ENCODE data around the gene DAP3.
"Not testable (repeated sequence)": the region's sequence is repeated elsewhere in the genome, so short reads cannot be mapped to it uniquely, and the experiment has no call there.

Gene DAP3

GRCh38 chr1:155661239-155661638 lies 27.7 kb upstream of the DAP3 start:
- ATAC-seq (ENCODE audit: low read depth); DNase-seq (ENCODE audit: low spot score in 2 of 2); H3K4me3 Mint-ChIP-seq; H3K4me1 Mint-ChIP-seq; H3K27me3 Mint-ChIP-seq; H3K27ac Mint-ChIP-seq; H3K9me3 Mint-ChIP-seq: not testable (repeated sequence)
- peaks cover 38% of the 10 kb centered on the region for H3K36me3 Mint-ChIP-seq

GRCh38 chr1:155669233-155670162 lies 19.4 kb upstream of the DAP3 start:
- Mint-ChIP-seq H3K36me3 (peaks cover 32% of the 10 kb centered on the region), H3K9me3 (no peaks in the 10 kb centered on the region), H3K27me3 (no peaks in the 10 kb centered on the region), H3K27ac (no peak overlapping the region), H3K4me1 (no peaks in the 10 kb centered on the region), H3K4me3 (no peak overlapping the region)
- DNase-seq (ENCODE audit: low spot score in 2 of 2) (no peak), ATAC-seq (ENCODE audit: low read depth) (no peak)

GRCh38 chr1:155671750-155672149 lies 17.1 kb upstream of the DAP3 start:
- peaks cover 40% of the 10 kb centered on the region for H3K36me3 Mint-ChIP-seq
- no peaks in the 10 kb centered on the region for H3K9me3 Mint-ChIP-seq
- H3K27ac Mint-ChIP-seq, result no peak overlapping the region
- DNase-seq (ENCODE audit: low spot score in 2 of 2) (no peak), ATAC-seq (ENCODE audit: low read depth) (no peak)
- H3K4me3 Mint-ChIP-seq, result no peak overlapping the region
- H3K27me3 Mint-ChIP-seq, result no peaks in the 10 kb centered on the region
- no peaks in the 10 kb centered on the region for H3K4me1 Mint-ChIP-seq

- ATAC-seq (ENCODE audit: low read depth), result no peak
- no peak overlapping the region for H3K27ac Mint-ChIP-seq
- DNase-seq (ENCODE audit: low spot score in 2 of 2), result no peak
- H3K4me1 Mint-ChIP-seq, result no peaks in the 10 kb centered on the region
- H3K9me3 Mint-ChIP-seq, result no peaks in the 10 kb centered on the region
- H3K4me3 Mint-ChIP-seq, result no peak overlapping the region
- H3K36me3 Mint-ChIP-seq, result peaks cover 43% of the 10 kb centered on the region
- H3K27me3 Mint-ChIP-seq, result no peaks in the 10 kb centered on the region
Measured at GRCh38 chr1:155673003-155673402, 15.9 kb upstream of the DAP3 start.

- Mint-ChIP-seq H3K4me3 (no peak overlapping the region), H3K9me3 (no peaks in the 10 kb centered on the region), H3K4me1 (no peaks in the 10 kb centered on the region), H3K36me3 (peaks cover 30% of the 10 kb centered on the region), H3K27me3 (no peaks in the 10 kb centered on the region), H3K27ac (no peak overlapping the region)
- no peak for ATAC-seq (ENCODE audit: low read depth)
- no peak for DNase-seq (ENCODE audit: low spot score in 2 of 2)
Measured at GRCh38 chr1:155678027-155678426, 10.9 kb upstream of the DAP3 start.

GRCh38 chr1:155678992-155679391 lies 9.9 kb upstream of the DAP3 start:
- H3K9me3 Mint-ChIP-seq; DNase-seq (ENCODE audit: low spot score in 2 of 2); ATAC-seq (ENCODE audit: low read depth); H3K4me1 Mint-ChIP-seq; H3K27me3 Mint-ChIP-seq; H3K27ac Mint-ChIP-seq; H3K4me3 Mint-ChIP-seq: not testable (repeated sequence)
- H3K36me3 Mint-ChIP-seq, result peaks cover 27% of the 10 kb centered on the region

- no peaks in the 10 kb centered on the region for H3K9me3 Mint-ChIP-seq
- no peaks in the 10 kb centered on the region for H3K27me3 Mint-ChIP-seq
- peaks cover 12% of the 10 kb centered on the region for H3K4me1 Mint-ChIP-seq
- peaks cover 24% of the 10 kb centered on the region for H3K36me3 Mint-ChIP-seq
- DNase-seq (ENCODE audit: low spot score in 2 of 2) (no peak), ATAC-seq (ENCODE audit: low read depth) (no peak)
- H3K27ac Mint-ChIP-seq, result no peak overlapping the region
- H3K4me3 Mint-ChIP-seq, result no peak overlapping the region
Measured at GRCh38 chr1:155680531-155680930, 8.4 kb upstream of the DAP3 start.

GRCh38 chr1:155681776-155682175 lies 7.1 kb upstream of the DAP3 start:
- H3K27ac Mint-ChIP-seq, result peak overlapping the region; percentile 17
- H3K9me3 Mint-ChIP-seq, result no peaks in the 10 kb centered on the region
- ATAC-seq (ENCODE audit: low read depth), result no peak
- H3K27me3 Mint-ChIP-seq, result no peaks in the 10 kb centered on the region
- no peak overlapping the region for H3K4me3 Mint-ChIP-seq
- H3K36me3 Mint-ChIP-seq, result peaks cover 15% of the 10 kb centered on the region
- H3K4me1 Mint-ChIP-seq, result peaks cover 20% of the 10 kb centered on the region
- DNase-seq (ENCODE audit: low spot score in 2 of 2), result no peak

GRCh38 chr1:155687705-155688323 lies 1.1 kb upstream of the DAP3 start:
- Mint-ChIP-seq H3K27ac (peak overlapping the region; percentile 94), H3K36me3 (peaks cover 19% of the 10 kb centered on the region), H3K4me3 (peak overlapping the region; percentile 96), H3K4me1 (peaks cover 41% of the 10 kb centered on the region)
- H3K27me3 Mint-ChIP-seq, H3K9me3 Mint-ChIP-seq: not testable (repeated sequence)
- peak in 1 of 2 donors; percentile 33 for DNase-seq (ENCODE audit: low spot score in 2 of 2)
- peak; percentile 12 for ATAC-seq (ENCODE audit: low read depth)

GRCh38 chr1:155688324-155689080 lies 389 bp upstream of the DAP3 start, which contains the start of gene YY1AP1:
Gene YY1AP1, minus strand, starts transcription at chr1:155688774. Its CDS starts 8,338 bp downstream, at chr1:155680436.
- H3K36me3 Mint-ChIP-seq, result peaks cover 20% of the 10 kb centered on the region

GRCh38 chr1:155691992-155692528 lies 3.2 kb downstream of the DAP3 start:
- Mint-ChIP-seq H3K4me1 (peaks cover 33% of the 10 kb centered on the region), H3K4me3 (no peak overlapping the region), H3K27me3 (no peaks in the 10 kb centered on the region), H3K36me3 (peaks cover 17% of the 10 kb centered on the region), H3K9me3 (no peaks in the 10 kb centered on the region), H3K27ac (no peak overlapping the region)
- DNase-seq (ENCODE audit: low spot score in 2 of 2) (no peak), ATAC-seq (ENCODE audit: low read depth) (no peak)

More at GRCh38 chr1:155688324-155689080, 389 bp upstream of the DAP3 start, which contains the start of gene YY1AP1:
- peak; percentile 84 for ATAC-seq (ENCODE audit: low read depth)
- peak within 1 kb of the TSS; percentile 96 for H3K4me3 Mint-ChIP-seq
- H3K27ac Mint-ChIP-seq, result peak within 1 kb of the TSS; percentile 94
- H3K4me1 Mint-ChIP-seq, result peaks cover 37% of the 10 kb centered on the region
- H3K9me3 Mint-ChIP-seq, result no peaks in the 10 kb centered on the region
- no peaks in the 10 kb centered on the region for H3K27me3 Mint-ChIP-seq
- peak; percentile 85 to 97 for DNase-seq (ENCODE audit: low spot score in 2 of 2)

- ATAC-seq (ENCODE audit: low read depth) (no peak), DNase-seq (ENCODE audit: low spot score in 2 of 2) (no peak)
- no peaks in the 10 kb centered on the region for H3K9me3 Mint-ChIP-seq
- no peaks in the 10 kb centered on the region for H3K27me3 Mint-ChIP-seq
- H3K4me1 Mint-ChIP-seq, result peaks cover 38% of the 10 kb centered on the region
- H3K4me3 Mint-ChIP-seq, result no peak overlapping the region
- H3K36me3 Mint-ChIP-seq, result peaks cover 22% of the 10 kb centered on the region
- H3K27ac Mint-ChIP-seq, result no peak overlapping the region
Measured at GRCh38 chr1:155694167-155694566, 5.3 kb downstream of the DAP3 start.

- Mint-ChIP-seq H3K9me3 (no peaks in the 10 kb centered on the region), H3K4me3 (no peak overlapping the region), H3K27ac (no peak overlapping the region), H3K4me1 (peaks cover 34% of the 10 kb centered on the region), H3K36me3 (peaks cover 22% of the 10 kb centered on the region), H3K27me3 (no peaks in the 10 kb centered on the region)
- no peak for DNase-seq (ENCODE audit: low spot score in 2 of 2)
- ATAC-seq (ENCODE audit: low read depth), result no peak
Measured at GRCh38 chr1:155695072-155695471, 6.2 kb downstream of the DAP3 start.

- no peak overlapping the region for H3K27ac Mint-ChIP-seq
- no peak for DNase-seq (ENCODE audit: low spot score in 2 of 2)
- ATAC-seq (ENCODE audit: low read depth), result no peak
- H3K27me3 Mint-ChIP-seq, result no peaks in the 10 kb centered on the region
- no peaks in the 10 kb centered on the region for H3K9me3 Mint-ChIP-seq
- no peak overlapping the region for H3K4me3 Mint-ChIP-seq
- H3K36me3 Mint-ChIP-seq, result peaks cover 22% of the 10 kb centered on the region
- peaks cover 31% of the 10 kb centered on the region for H3K4me1 Mint-ChIP-seq
Measured at GRCh38 chr1:155695608-155696007, 6.7 kb downstream of the DAP3 start.

Measured in memory B cell (primary cell).